Ovary (tissue), 3 donors: ENCODE measurements around the gene E2F4.

ENCODE experiments used
- EP300 ChIP-seq: sonication (generic); formaldehyde crosslinking; IDR thresholded peaks from one replicate; pipeline ENCODE4 v1.6.1; 2017; ENCODE audit warnings: antibody characterized with exemption
- POLR2A ChIP-seq: fragments of 450-650 bp; IDR thresholded peaks from one replicate; pipeline ENCODE4 v1.6.1; 2017; ENCODE audit warnings: antibody characterized with exemption, mild to moderate bottlenecking, moderate library complexity
- TF ChIP-seq, protein P1 (sequence below), 3 donors: fragments of 450-650 bp in 2 of 3; fragments of 200-600 bp in 1 of 3; IDR thresholded peaks; one replicate each; pipeline versions ENCODE4 v1.5.1 to v1.8.0; 2016 to 2022; ENCODE audit warnings: antibody characterized with exemption in 3 of 3, mild to moderate bottlenecking in 1 of 3
- donor health status: DM: no; HTN: no; CAD: no.

DNA sequence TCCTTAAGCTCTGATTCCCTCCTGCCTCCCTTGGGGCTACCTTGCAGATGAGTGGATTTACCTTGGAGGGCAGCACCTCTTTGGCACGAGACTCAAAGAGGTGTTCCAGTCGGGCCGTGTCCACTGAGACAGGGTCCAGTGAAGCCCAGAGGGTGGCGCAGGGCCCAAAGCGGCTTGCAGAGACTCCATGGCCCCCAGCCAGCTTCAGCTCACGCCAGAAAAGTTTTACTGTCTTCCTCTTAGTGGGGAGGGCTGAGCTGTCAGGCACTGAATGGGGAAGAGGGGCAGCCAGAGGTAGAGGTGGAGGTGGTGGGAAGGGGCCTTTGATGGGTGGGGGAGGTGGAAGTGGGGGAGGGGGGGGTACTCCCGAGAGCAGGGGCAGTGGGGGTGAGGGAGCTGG, 41.6 kb downstream of the E2F4 start:
- TF ChIP-seq, protein P1, sequence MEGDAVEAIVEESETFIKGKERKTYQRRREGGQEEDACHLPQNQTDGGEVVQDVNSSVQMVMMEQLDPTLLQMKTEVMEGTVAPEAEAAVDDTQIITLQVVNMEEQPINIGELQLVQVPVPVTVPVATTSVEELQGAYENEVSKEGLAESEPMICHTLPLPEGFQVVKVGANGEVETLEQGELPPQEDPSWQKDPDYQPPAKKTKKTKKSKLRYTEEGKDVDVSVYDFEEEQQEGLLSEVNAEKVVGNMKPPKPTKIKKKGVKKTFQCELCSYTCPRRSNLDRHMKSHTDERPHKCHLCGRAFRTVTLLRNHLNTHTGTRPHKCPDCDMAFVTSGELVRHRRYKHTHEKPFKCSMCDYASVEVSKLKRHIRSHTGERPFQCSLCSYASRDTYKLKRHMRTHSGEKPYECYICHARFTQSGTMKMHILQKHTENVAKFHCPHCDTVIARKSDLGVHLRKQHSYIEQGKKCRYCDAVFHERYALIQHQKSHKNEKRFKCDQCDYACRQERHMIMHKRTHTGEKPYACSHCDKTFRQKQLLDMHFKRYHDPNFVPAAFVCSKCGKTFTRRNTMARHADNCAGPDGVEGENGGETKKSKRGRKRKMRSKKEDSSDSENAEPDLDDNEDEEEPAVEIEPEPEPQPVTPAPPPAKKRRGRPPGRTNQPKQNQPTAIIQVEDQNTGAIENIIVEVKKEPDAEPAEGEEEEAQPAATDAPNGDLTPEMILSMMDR (IDR thresholded peaks at IDR 0.05): no peak
- no peak for TF ChIP-seq EP300
- no peak for TF ChIP-seq POLR2A
